HepG2 (cell line): Measurements from ENCODE around the gene GANC. TPM values are rescaled to one million over a fixed set of nuclear protein-coding genes. Genes with fewer than 3 reads are reported as not detected.
"Not testable (repeated sequence)": the region's sequence is repeated elsewhere in the genome, so short reads cannot be mapped to it uniquely, and the experiment has no call there.

Source experiments
- ATAC-seq: fragments of 200-7000 bp; cut with Tn5 transposase; 3 replicates; pipeline ENCODE4 v1.9.1; 2020; ENCODE audit warnings: mild to moderate bottlenecking, moderate library complexity
- BruUV-seq: library from RNA; stranded (reverse); fragments of 400-500 nt; replicated peaks from 2 replicates; lab custom pipeline; 2021; lab: Mats Ljungman, UMichigan
- CTCF ChIA-PET: fragments of 300-600 bp; formaldehyde crosslinking; extraction: SDS; loops from one replicate; lab custom pipeline; 2021; ENCODE audit warnings: low total read pairs, inconsistent platforms, low intra/inter-chr PET ratio; lab: Yijun Ruan, JAX
- POLR2A ChIA-PET: fragments of 350-600 bp; sonication (Branson Sonifier 250); formaldehyde crosslinking; loops from one replicate; lab custom pipeline; 2020; ENCODE audit warnings: antibody characterized with exemption, inconsistent platforms; lab: Yijun Ruan, JAX
- DNase-seq: peaks from one replicate; pipeline ENCODE4 v3.0.0-alpha.2; 2015; ENCODE audit warnings: low spot score
- FAIRE-seq: peaks from 3 replicates; lab custom pipeline; 2011; peaks lifted over from hg19 to GRCh38; lab: Jason Lieb, UNC
- H2AFZ ChIP-seq: one replicate; pipeline ENCODE4 v1.6.1; 2011; ENCODE audit warnings: low read length, inconsistent platforms
- H3K27ac ChIP-seq: fragments of 300-600 bp; 3 replicates; pipeline ENCODE4 v1.8.0; 2011; ENCODE audit warnings: mixed run types, mild to moderate bottlenecking, mixed read lengths, low read length, inconsistent platforms; ENCODE audit not compliant: insufficient read depth; ENCODE audit errors: extremely low read length
- H3K27me3 ChIP-seq, 2 experiments: fragments of 200-600 bp in 1 of 2; 2 replicates in 1 of 2; 3 replicates in 1 of 2; pipeline versions ENCODE4 v1.6.0 to v1.8.0; 2011; ENCODE audit warnings: low read length in 2 of 2, mild to moderate bottlenecking in 2 of 2, moderate library complexity in 2 of 2, inconsistent platforms in 1 of 2; ENCODE audit not compliant: insufficient read depth in 2 of 2, control insufficient read depth in 1 of 2
- H3K36me3 ChIP-seq, 2 experiments: fragments of 200-600 bp in 1 of 2; replicated peaks in 1 of 2; 2 replicates in 1 of 2; 3 replicates in 1 of 2; pipeline versions ENCODE4 v1.5.1 to v1.8.0; 2011; ENCODE audit warnings: low read length in 2 of 2, inconsistent platforms in 1 of 2; ENCODE audit not compliant: insufficient read depth in 2 of 2, control insufficient read depth in 1 of 2
- H3K4me1 ChIP-seq: 2 replicates; pipeline ENCODE4 v1.5.1; 2012; ENCODE audit warnings: low read length, inconsistent platforms; ENCODE audit not compliant: insufficient read depth
- H3K4me2 ChIP-seq: 2 replicates; pipeline ENCODE4 v1.6.0; 2011; ENCODE audit warnings: low read depth, low read length, inconsistent platforms
- H3K4me3 ChIP-seq, 3 experiments: fragments of 200-600 bp in 1 of 3; sonication (generic), shearing (Covaris generic) in 1 of 3; replicated peaks in 1 of 3; 2 replicates each; pipeline ENCODE4 v1.5.1; 2011 to 2016; ENCODE audit warnings: low read length in 3 of 3, inconsistent platforms in 2 of 3, low read depth in 2 of 3, mild to moderate bottlenecking in 2 of 3, control low read depth in 1 of 3, mixed read lengths in 1 of 3; ENCODE audit not compliant: insufficient read depth in 1 of 3
- H3K79me2 ChIP-seq: one replicate; pipeline ENCODE4 v1.6.1; 2011; ENCODE audit warnings: low read length, inconsistent platforms; ENCODE audit not compliant: insufficient read depth
- H3K9ac ChIP-seq: 2 replicates; pipeline ENCODE4 v1.6.0; 2011; ENCODE audit warnings: mild to moderate bottlenecking, low read depth, low read length, inconsistent platforms; ENCODE audit not compliant: insufficient read depth
- H3K9me3 ChIP-seq: 2 replicates; pipeline ENCODE4 v1.5.1; 2012; ENCODE audit warnings: mild to moderate bottlenecking, low read length
- H4K20me1 ChIP-seq: 2 replicates; pipeline ENCODE4 v1.6.0; 2011; ENCODE audit warnings: inconsistent platforms, mild to moderate bottlenecking, low read length, moderate library complexity; ENCODE audit not compliant: insufficient read depth
- KLF9 ChIP-seq: IDR thresholded peaks from 2 replicates; pipeline ENCODE4 v1.6.1; 2016; ENCODE audit warnings: low read depth
- MTA3 ChIP-seq: sonication (generic); formaldehyde crosslinking; IDR thresholded peaks from 2 replicates; pipeline ENCODE4 v1.4.0; 2020; ENCODE audit warnings: missing genetic modification reagents
- TRIM24 ChIP-seq: sonication (generic); formaldehyde crosslinking; IDR thresholded peaks from 2 replicates; pipeline ENCODE4 v1.8.0; 2022; ENCODE audit warnings: mild to moderate bottlenecking, missing genetic modification reagents
- WGBS: methylation state at CpG from one replicate; pipeline ENCODE4 v1.1.6; 2017; ENCODE audit warnings: low lambda C conversion rate; 5-methylcytosine and 5-hydroxymethylcytosine counted together
- in situ Hi-C: cut with HindIII; loops from 2 replicates; pipeline ENCODE4 v1.10.0; 2017; ENCODE audit warnings: low pct_unique_long_range_greater_than_20kb; ENCODE audit not compliant: extremely low pct_ligation_motif_present
- intact Hi-C: fragments of 100-400 bp; cut with micrococcal nuclease; formaldehyde crosslinking; loops from one replicate; pipeline ENCODE4 v1.10.0; 2022; ENCODE audit not compliant: unreplicated experiment
- polyA plus RNA-seq, 8 experiments: library from polyadenylated mRNA; depleted of rRNA in 3 of 8; stranded (reverse) in 7 of 8; unstranded in 1 of 8; fragments of >200 nt; fragmentation: Illumina TruSeq in 4 of 8; extraction: Trizol in 4 of 8; gene quantifications; 2 replicates each; pipeline versions ENCODE4 v1.2.1 to v1.2.3, GENCODE V29; 2011 to 2016; ENCODE audit warnings: low read depth in 4 of 8, missing spikeins in 1 of 8, mixed read lengths in 1 of 8; ENCODE audit not compliant: insufficient read depth in 1 of 8
- total RNA-seq, 5 experiments: library from RNA; depleted of rRNA; stranded (reverse); fragments of >200 nt; fragmentation: Illumina TruSeq; extraction: Trizol; gene quantifications; 2 replicates each; pipeline ENCODE4 v1.2.3, GENCODE V29; 2016; ENCODE audit warnings: low read depth in 1 of 5

The GANC gene
- total and polyA plus RNA-seq, 2 of the 13 experiments (the other 11 are each of a cell fraction or from before 2014, with no cell fraction given): 17.0 to 21.0 TPM

GRCh38 chr15:42314818-42315217 is 41.8 kb downstream of the GANC start (continued):
- TF ChIP-seq MTA3 (CRISPR knock-in tag): no peak

GRCh38 chr15:42315521-42315920 is 42.5 kb downstream of the GANC start:
- POLR2A ChIA-PET: no interaction called here
- BruUV-seq: no TSS peak

GRCh38 chr15:42316282-42316805 is 43.3 kb downstream of the GANC start:
- H3K27me3 ChIP-seq, H3K9ac ChIP-seq, H2AFZ ChIP-seq, H3K4me3 ChIP-seq, in situ Hi-C loops, BruUV-seq, DNase-seq, POLR2A ChIA-PET, H3K4me2 ChIP-seq, H3K79me2 ChIP-seq, H3K9me3 ChIP-seq, H3K27ac ChIP-seq, FAIRE-seq, H3K36me3 ChIP-seq, CTCF ChIA-PET, H4K20me1 ChIP-seq, ATAC-seq: not testable (repeated sequence)
- WGBS: 84% methylated on average over 10 of the region's 11 CpGs
- H3K4me1 ChIP-seq: peaks cover 15% of the 10 kb centered on the region
- intact Hi-C loops: loop anchor here (10.0 kb wide), 1 partner anchor 52 kb away; no protein-coding TSS in a partner anchor

More at GRCh38 chr15:42315521-42315920, 42.5 kb downstream of the GANC start:
- H3K4me2 ChIP-seq: no peak overlapping the region
- H3K27me3 ChIP-seq: no peaks in the 10 kb centered on the region
- no peak overlapping the region for H3K9ac ChIP-seq
- DNase-seq (no peak), FAIRE-seq (no peak), ATAC-seq (no peak)
- intact Hi-C loops (loop anchor here (10.0 kb wide), 1 partner anchor 51 kb away; no protein-coding TSS in a partner anchor), in situ Hi-C loops (no loop called here)
- peaks cover 0 to 5% of the 10 kb centered on the region in 2 experiments; a peak in 1 of 5 replicates for H3K36me3 ChIP-seq
- H3K9me3 ChIP-seq: no peaks in the 10 kb centered on the region
- CTCF ChIA-PET: no interaction called here
- TF ChIP-seq TRIM24 (CRISPR knock-in tag) (no peak), KLF9 (no peak)
- H3K79me2 ChIP-seq: no peaks in the 10 kb centered on the region
- no peak overlapping the region for H3K27ac ChIP-seq
- H2AFZ ChIP-seq: no peak overlapping the region
- H4K20me1 ChIP-seq: no peaks in the 10 kb centered on the region
- peaks cover 15% of the 10 kb centered on the region for H3K4me1 ChIP-seq
- WGBS: 57% methylated on average over 1 of the region's 1 CpG
- no peak overlapping the region for H3K4me3 ChIP-seq
